Measurements from ENCODE around the gene OARD1. TPM values are rescaled to one million over a fixed set of nuclear protein-coding genes. Genes with fewer than 3 reads are reported as not detected.
A peak's percentile ranks its signal among the peaks of the same experiment; 100 is the strongest.

OARD1 gene
- total and polyA plus RNA-seq, 10 of the 15 experiments (the other 5 are each of a cell fraction or from before 2014, with no cell fraction given), result 19.0 to 63.5 (median 43.6) TPM

- TF ChIP-seq PBX3 (IDR thresholded peaks at IDR 0.05; ENCODE audit: insufficient replicate concordance, low read depth, low read length) (no peak), MEF2B (IDR thresholded peaks at IDR 0.05; ENCODE audit: partially characterized antibody, poor library complexity, severe bottlenecking) (no peak), FOS (IDR thresholded peaks at IDR 0.05; ENCODE audit: borderline replicate concordance, extremely low read depth, insufficient read length) (no peak), KDM1A (IDR thresholded peaks at IDR 0.05; ENCODE audit: borderline replicate concordance) (no peak), RAD21 (IDR thresholded peaks at IDR 0.05; ENCODE audit: insufficient read depth, low read depth, low read length) (peak; percentile 75), GATAD2B (conservative IDR thresholded peaks at IDR 0.05; ENCODE audit: low read depth) (peak; percentile 77; the same call in 1 of the 2 replicates), ZZZ3 (IDR thresholded peaks at IDR 0.05; ENCODE audit: control insufficient read depth, insufficient read length, low read depth) (no peak), CBX3 (IDR thresholded peaks at IDR 0.05; ENCODE audit: borderline replicate concordance, low read depth) (no peak), CBFB (IDR thresholded peaks at IDR 0.05; ENCODE audit: low read depth) (no peak), CHD2 (IDR thresholded peaks at IDR 0.05; ENCODE audit: borderline replicate concordance, low read depth, low read length) (no peak), MAX (IDR thresholded peaks at IDR 0.05; ENCODE audit: low read depth, low read length) (no peak; the same call in 1 of the 2 replicates), HDGF (IDR thresholded peaks at IDR 0.05) (no peak; the same call in 1 of the 2 replicates), ZNF592 (IDR thresholded peaks at IDR 0.05) (peak; percentile 51; the same call in 1 of the 2 replicates), SREBF1 (IDR thresholded peaks at IDR 0.05; ENCODE audit: low read length) (no peak), IRF3 (IDR thresholded peaks at IDR 0.05) (no peak), POLR2AphosphoS5 (IDR thresholded peaks at IDR 0.05; ENCODE audit: low read length) (no peak), NFXL1 (IDR thresholded peaks at IDR 0.05; ENCODE audit: borderline replicate concordance) (no peak), ZBTB4 (CRISPR knock-in tag; IDR thresholded peaks at IDR 0.05) (no peak)
These were observed 44.2 kb downstream of the OARD1 start (continued) for GRCh38 chr6:41027799-41028560.

All from GM12878 (cell line).